ENCODE measurements around the gene ULK4. TPM values are rescaled to one million over a fixed set of nuclear protein-coding genes. Genes with fewer than 3 reads are reported as not detected.
"Not testable (repeated sequence)": the region's sequence is repeated elsewhere in the genome, so short reads cannot be mapped to it uniquely, and the experiment has no call there.

The ULK4 gene
- polyA plus RNA-seq, 1 donor from 2014 or later, result 7.2 TPM

DNA sequence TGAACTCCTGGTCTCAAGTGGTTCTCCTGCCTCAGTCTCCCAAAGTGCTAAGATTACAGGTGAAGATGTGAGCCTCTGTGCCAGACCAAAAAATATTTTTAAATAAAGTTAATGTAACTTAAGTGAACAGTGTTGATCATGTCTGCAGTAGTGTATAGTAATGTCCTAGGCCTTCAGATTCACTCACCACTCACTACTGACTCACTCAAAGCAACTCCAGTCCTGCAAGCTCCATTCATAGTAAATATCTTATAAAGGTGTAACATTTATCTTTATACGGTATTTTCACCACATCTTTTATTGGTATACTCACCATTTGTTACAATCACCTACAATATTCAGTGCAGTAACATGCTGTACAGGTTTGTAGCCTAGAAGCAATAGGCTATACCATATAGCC is 264.2 kb downstream of the ULK4 start:
- H3K79me2 ChIP-seq (replicated peaks; ENCODE audit: insufficient read depth, low read length), result no peaks in the 10 kb centered on the region
- H3K4me2 ChIP-seq (ENCODE audit: low read length), result no peak overlapping the region
- no peak overlapping the region for H3K27ac ChIP-seq (ENCODE audit: low read length)
- no peaks in the 10 kb centered on the region for H3F3A ChIP-seq (ENCODE audit: insufficient read depth, low read length, poor library complexity, severe bottlenecking)
- H3K9ac ChIP-seq (ENCODE audit: low read length), result no peak overlapping the region
- H3K36me3 ChIP-seq (ENCODE audit: insufficient read depth, low read length), result no peaks in the 10 kb centered on the region
- TF ChIP-seq SMC3 (conservative IDR thresholded peaks at IDR 0.05; ENCODE audit: poor library complexity), result no peak
- no peak for TF ChIP-seq EP300 (conservative IDR thresholded peaks at IDR 0.05; ENCODE audit: poor library complexity, severe bottlenecking)
- no peak for TF ChIP-seq RAD21 (conservative IDR thresholded peaks at IDR 0.05)
- TF ChIP-seq, protein P1, sequence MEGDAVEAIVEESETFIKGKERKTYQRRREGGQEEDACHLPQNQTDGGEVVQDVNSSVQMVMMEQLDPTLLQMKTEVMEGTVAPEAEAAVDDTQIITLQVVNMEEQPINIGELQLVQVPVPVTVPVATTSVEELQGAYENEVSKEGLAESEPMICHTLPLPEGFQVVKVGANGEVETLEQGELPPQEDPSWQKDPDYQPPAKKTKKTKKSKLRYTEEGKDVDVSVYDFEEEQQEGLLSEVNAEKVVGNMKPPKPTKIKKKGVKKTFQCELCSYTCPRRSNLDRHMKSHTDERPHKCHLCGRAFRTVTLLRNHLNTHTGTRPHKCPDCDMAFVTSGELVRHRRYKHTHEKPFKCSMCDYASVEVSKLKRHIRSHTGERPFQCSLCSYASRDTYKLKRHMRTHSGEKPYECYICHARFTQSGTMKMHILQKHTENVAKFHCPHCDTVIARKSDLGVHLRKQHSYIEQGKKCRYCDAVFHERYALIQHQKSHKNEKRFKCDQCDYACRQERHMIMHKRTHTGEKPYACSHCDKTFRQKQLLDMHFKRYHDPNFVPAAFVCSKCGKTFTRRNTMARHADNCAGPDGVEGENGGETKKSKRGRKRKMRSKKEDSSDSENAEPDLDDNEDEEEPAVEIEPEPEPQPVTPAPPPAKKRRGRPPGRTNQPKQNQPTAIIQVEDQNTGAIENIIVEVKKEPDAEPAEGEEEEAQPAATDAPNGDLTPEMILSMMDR (IDR thresholded peaks at IDR 0.05; ENCODE audit: poor library complexity, severe bottlenecking), result no peak
- no peak for TF ChIP-seq TAF1 (IDR thresholded peaks at IDR 0.05; ENCODE audit: low read depth)
- TF ChIP-seq MXI1 (conservative IDR thresholded peaks at IDR 0.05; ENCODE audit: poor library complexity, severe bottlenecking), result no peak
- no peak for TF ChIP-seq POLR2AphosphoS5 (IDR thresholded peaks at IDR 0.05)
- no peak for TF ChIP-seq EZH2 (IDR thresholded peaks at IDR 0.05; ENCODE audit: borderline replicate concordance, insufficient read depth, low read length, poor library complexity, severe bottlenecking)
- TF ChIP-seq, protein P2, sequence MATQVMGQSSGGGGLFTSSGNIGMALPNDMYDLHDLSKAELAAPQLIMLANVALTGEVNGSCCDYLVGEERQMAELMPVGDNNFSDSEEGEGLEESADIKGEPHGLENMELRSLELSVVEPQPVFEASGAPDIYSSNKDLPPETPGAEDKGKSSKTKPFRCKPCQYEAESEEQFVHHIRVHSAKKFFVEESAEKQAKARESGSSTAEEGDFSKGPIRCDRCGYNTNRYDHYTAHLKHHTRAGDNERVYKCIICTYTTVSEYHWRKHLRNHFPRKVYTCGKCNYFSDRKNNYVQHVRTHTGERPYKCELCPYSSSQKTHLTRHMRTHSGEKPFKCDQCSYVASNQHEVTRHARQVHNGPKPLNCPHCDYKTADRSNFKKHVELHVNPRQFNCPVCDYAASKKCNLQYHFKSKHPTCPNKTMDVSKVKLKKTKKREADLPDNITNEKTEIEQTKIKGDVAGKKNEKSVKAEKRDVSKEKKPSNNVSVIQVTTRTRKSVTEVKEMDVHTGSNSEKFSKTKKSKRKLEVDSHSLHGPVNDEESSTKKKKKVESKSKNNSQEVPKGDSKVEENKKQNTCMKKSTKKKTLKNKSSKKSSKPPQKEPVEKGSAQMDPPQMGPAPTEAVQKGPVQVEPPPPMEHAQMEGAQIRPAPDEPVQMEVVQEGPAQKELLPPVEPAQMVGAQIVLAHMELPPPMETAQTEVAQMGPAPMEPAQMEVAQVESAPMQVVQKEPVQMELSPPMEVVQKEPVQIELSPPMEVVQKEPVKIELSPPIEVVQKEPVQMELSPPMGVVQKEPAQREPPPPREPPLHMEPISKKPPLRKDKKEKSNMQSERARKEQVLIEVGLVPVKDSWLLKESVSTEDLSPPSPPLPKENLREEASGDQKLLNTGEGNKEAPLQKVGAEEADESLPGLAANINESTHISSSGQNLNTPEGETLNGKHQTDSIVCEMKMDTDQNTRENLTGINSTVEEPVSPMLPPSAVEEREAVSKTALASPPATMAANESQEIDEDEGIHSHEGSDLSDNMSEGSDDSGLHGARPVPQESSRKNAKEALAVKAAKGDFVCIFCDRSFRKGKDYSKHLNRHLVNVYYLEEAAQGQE (IDR thresholded peaks at IDR 0.05; ENCODE audit: borderline replicate concordance), result no peak
- H3K9me2 ChIP-seq (ENCODE audit: insufficient read depth, low read length), result no peaks in the 10 kb centered on the region
- no peaks in the 10 kb centered on the region for H3K9me3 ChIP-seq (ENCODE audit: low read length)
- no peak overlapping the region for H2AFZ ChIP-seq (ENCODE audit: low read depth, low read length)
- H4K20me1 ChIP-seq (ENCODE audit: insufficient read depth), result no peaks in the 10 kb centered on the region
- H3K27me3 ChIP-seq (ENCODE audit: insufficient read depth, low read depth, low read length), result no peaks in the 10 kb centered on the region
- no peak overlapping the region for H3K4me3 ChIP-seq (ENCODE audit: low read length)

DNA sequence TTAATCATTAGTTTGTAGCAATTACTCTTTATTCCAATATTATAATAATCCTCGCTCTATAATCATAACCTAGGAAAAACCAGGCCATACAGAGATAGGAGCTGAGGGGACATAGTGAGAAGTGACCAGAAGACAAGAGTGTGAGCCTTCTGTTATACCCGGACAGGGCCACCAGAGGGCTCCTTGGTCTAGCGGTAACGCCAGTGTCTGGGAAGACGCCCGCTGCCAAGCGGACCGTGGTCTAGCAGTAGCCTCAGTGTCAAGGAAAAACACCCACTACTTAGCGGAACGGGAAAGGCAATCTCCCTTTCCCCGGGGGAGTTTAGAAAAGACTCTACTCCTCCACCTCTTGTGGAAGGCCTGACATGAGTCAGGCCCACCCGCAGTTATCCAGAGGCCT is 266.1 kb downstream of the ULK4 start:
- H3K36me3 ChIP-seq (ENCODE audit: insufficient read depth, low read length); H2AFZ ChIP-seq (ENCODE audit: low read depth, low read length); H3K27me3 ChIP-seq (ENCODE audit: insufficient read depth, low read depth, low read length); H3K4me2 ChIP-seq (ENCODE audit: low read length); H3K9ac ChIP-seq (ENCODE audit: low read length); H3K27ac ChIP-seq (ENCODE audit: low read length); H3K79me2 ChIP-seq (replicated peaks; ENCODE audit: insufficient read depth, low read length); H3K4me3 ChIP-seq (ENCODE audit: low read length); H4K20me1 ChIP-seq (ENCODE audit: insufficient read depth); H3F3A ChIP-seq (ENCODE audit: insufficient read depth, low read length, poor library complexity, severe bottlenecking); H3K9me3 ChIP-seq (ENCODE audit: low read length); H3K9me2 ChIP-seq (ENCODE audit: insufficient read depth, low read length): not testable (repeated sequence)

DNA sequence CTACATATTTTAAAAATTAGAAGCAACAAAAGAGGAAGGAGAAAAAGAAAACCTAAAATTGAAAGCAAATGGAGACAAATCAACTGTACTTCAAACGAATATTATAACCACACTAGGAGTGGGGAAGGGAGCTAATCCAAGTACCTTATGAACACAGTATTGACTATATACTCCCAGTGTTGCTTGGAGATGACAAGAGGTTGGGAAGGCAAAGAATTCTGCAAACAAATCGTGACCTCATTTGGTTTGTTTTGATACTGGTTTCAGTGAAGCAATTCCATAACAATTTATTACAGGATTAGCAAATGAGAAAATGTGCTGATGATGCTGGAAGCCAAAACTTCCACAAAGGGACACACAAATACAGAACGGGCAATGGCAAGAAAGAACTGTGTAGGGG is 268.1 kb downstream of the ULK4 start:
- no peak overlapping the region for H3K27ac ChIP-seq (ENCODE audit: low read length)
- H3K9me3 ChIP-seq (ENCODE audit: low read length), result no peaks in the 10 kb centered on the region
- no peak overlapping the region for H3K4me2 ChIP-seq (ENCODE audit: low read length)
- H3K9ac ChIP-seq (ENCODE audit: low read length), result no peak overlapping the region
- no peak overlapping the region for H2AFZ ChIP-seq (ENCODE audit: low read depth, low read length)
- H4K20me1 ChIP-seq (ENCODE audit: insufficient read depth), result no peaks in the 10 kb centered on the region
- no peak overlapping the region for H3K4me3 ChIP-seq (ENCODE audit: low read length)
- TF ChIP-seq POLR2AphosphoS5 (IDR thresholded peaks at IDR 0.05) (no peak), SMC3 (conservative IDR thresholded peaks at IDR 0.05; ENCODE audit: poor library complexity) (no peak), EP300 (conservative IDR thresholded peaks at IDR 0.05; ENCODE audit: poor library complexity, severe bottlenecking) (no peak), RAD21 (conservative IDR thresholded peaks at IDR 0.05) (no peak), TAF1 (IDR thresholded peaks at IDR 0.05; ENCODE audit: low read depth) (no peak), MXI1 (conservative IDR thresholded peaks at IDR 0.05; ENCODE audit: poor library complexity, severe bottlenecking) (no peak), EZH2 (IDR thresholded peaks at IDR 0.05; ENCODE audit: borderline replicate concordance, insufficient read depth, low read length, poor library complexity, severe bottlenecking) (no peak)
- TF ChIP-seq, protein P2 (IDR thresholded peaks at IDR 0.05; ENCODE audit: borderline replicate concordance), result no peak
- TF ChIP-seq, protein P1 (IDR thresholded peaks at IDR 0.05; ENCODE audit: poor library complexity, severe bottlenecking), result no peak
- no peaks in the 10 kb centered on the region for H3K9me2 ChIP-seq (ENCODE audit: insufficient read depth, low read length)
- no peaks in the 10 kb centered on the region for H3K79me2 ChIP-seq (replicated peaks; ENCODE audit: insufficient read depth, low read length)
- H3K27me3 ChIP-seq (ENCODE audit: insufficient read depth, low read depth, low read length), result no peaks in the 10 kb centered on the region
- no peaks in the 10 kb centered on the region for H3K36me3 ChIP-seq (ENCODE audit: insufficient read depth, low read length)
- no peaks in the 10 kb centered on the region for H3F3A ChIP-seq (ENCODE audit: insufficient read depth, low read length, poor library complexity, severe bottlenecking)

All from neural cell (in vitro differentiated cells).